GM19395 (cell line): ENCODE results near the gene GPR158.

Experiments
- ATAC-seq: cut with Tn5 transposase; IDR thresholded peaks from one replicate; pipeline ENCODE4 v1.9.1; 2021; ENCODE audit warnings: mild to moderate bottlenecking, moderate library complexity; ENCODE audit not compliant: unreplicated experiment

GPR158 gene

GRCh38 chr10:25392132-25392531, 217.3 kb downstream of the GPR158 start:
- no peak for ATAC-seq

GRCh38 chr10:25393621-25394020, 218.8 kb downstream of the GPR158 start:
- ATAC-seq = no peak

GRCh38 chr10:25398680-25399079, 223.9 kb downstream of the GPR158 start:
- ATAC-seq = no peak

GRCh38 chr10:25405871-25406270, 231.1 kb downstream of the GPR158 start:
- ATAC-seq = no peak

GRCh38 chr10:25417611-25418010, 242.8 kb downstream of the GPR158 start:
- no peak for ATAC-seq

GRCh38 chr10:25425776-25426175, 251.0 kb downstream of the GPR158 start:
- no peak for ATAC-seq

- no peak for ATAC-seq
These were observed 261.6 kb downstream of the GPR158 start for GRCh38 chr10:25436431-25436830.

- no peak for ATAC-seq
These were observed 266.5 kb downstream of the GPR158 start for GRCh38 chr10:25441270-25441669.

GRCh38 chr10:25444266-25444665, 269.5 kb downstream of the GPR158 start:
- ATAC-seq = no peak

GRCh38 chr10:25451401-25451800, 276.6 kb downstream of the GPR158 start:
- ATAC-seq = no peak

- no peak for ATAC-seq
These were observed 278.8 kb downstream of the GPR158 start for GRCh38 chr10:25453619-25454018.

- no peak for ATAC-seq
These were observed 281.3 kb downstream of the GPR158 start for GRCh38 chr10:25455980-25456567.

GRCh38 chr10:25457552-25457951, 282.8 kb downstream of the GPR158 start:
- ATAC-seq = no peak

GRCh38 chr10:25465582-25466372, 291.0 kb downstream of the GPR158 start:
- no peak for ATAC-seq

GRCh38 chr10:25467881-25468280, 293.1 kb downstream of the GPR158 start:
- no peak for ATAC-seq

GRCh38 chr10:25481467-25481866, 306.7 kb downstream of the GPR158 start:
- ATAC-seq = no peak

GRCh38 chr10:25483999-25484398, 309.2 kb downstream of the GPR158 start:
- no peak for ATAC-seq

- ATAC-seq = no peak
These were observed 312.5 kb downstream of the GPR158 start for GRCh38 chr10:25487266-25487665.

- ATAC-seq = no peak
These were observed 317.2 kb downstream of the GPR158 start for GRCh38 chr10:25492040-25492439.

- ATAC-seq = no peak
These were observed 317.9 kb downstream of the GPR158 start for GRCh38 chr10:25492680-25493079.

GRCh38 chr10:25493122-25493893, 318.5 kb downstream of the GPR158 start:
- no peak for ATAC-seq

GRCh38 chr10:25497246-25497645, 322.4 kb downstream of the GPR158 start:
- ATAC-seq = no peak
